ENCODE measurements around the gene PLVAP. TPM values are rescaled to one million over a fixed set of nuclear protein-coding genes. Genes with fewer than 3 reads are reported as not detected.

Gene PLVAP
- total and polyA plus RNA-seq, 9 of the 15 experiments (the other 6 are each of a cell fraction or from before 2014, with no cell fraction given) = 0.09 to 0.84 (median 0.51) TPM; not detected in 4

GRCh38 chr19:17419154-17419620 lies 42.0 kb upstream of the PLVAP start:
- ChIA-PET CTCF (ENCODE audit: low intra/inter-chr PET ratio) (interaction anchor here (0.6 kb wide), 1 partner anchor 93 kb away, joined by 3 read pairs; no protein-coding TSS in a partner anchor), POLR2A (interaction anchor here (0.6 to 2.1 kb wide), 14 partner anchors 9 to 441 kb away, joined by 3 to 20 read pairs (median 3); partner anchors contain the start of genes BST2, PGLS and TMEM221)
- Histone ChIP-seq H3K9me1 (ENCODE audit: control insufficient read depth, insufficient read depth, low read length) (no peaks in the 10 kb centered on the region), H3K79me2 (ENCODE audit: control insufficient read depth, insufficient read depth, low read length) (peaks cover 6% of the 10 kb centered on the region; the same call in 2 of the 3 replicates), H3K9me3 (replicated peaks; ENCODE audit: control insufficient read depth, insufficient read depth, low read depth, low read length) (no peaks in the 10 kb centered on the region), H3K4me2 (ENCODE audit: insufficient read depth, low read length) (peak overlapping the region; percentile 83), H3K9ac (ENCODE audit: insufficient read depth in 1 of 2, low read depth in 2 of 2, low read length in 2 of 2) (peak overlapping the region; percentile 74 to 88), H3K4me3 (peak overlapping the region; percentile 47), H2AFZ (ENCODE audit: low read depth, low read length) (peak overlapping the region; percentile 84), H3K36me3 (ENCODE audit: control insufficient read depth, insufficient read depth, low read length) (peaks cover 10% of the 10 kb centered on the region; the same call in 1 of the 3 replicates), H3K27me3 (ENCODE audit: control insufficient read depth in 2 of 2, insufficient read depth in 2 of 2, low read length in 2 of 2) (no peaks in the 10 kb centered on the region), H4K20me1 (replicated peaks; ENCODE audit: control insufficient read depth, insufficient read depth, low read length) (no peaks in the 10 kb centered on the region), H3K27ac (ENCODE audit: extremely low read depth, low read depth, low read length) (peak overlapping the region; percentile 72), H3K4me1 (replicated peaks in 1 of 2; ENCODE audit: control insufficient read depth in 2 of 2, insufficient read depth in 2 of 2, low read length in 2 of 2) (peaks cover 7 to 20% of the 10 kb centered on the region in 2 experiments; a peak in 3 of 5 replicates)
- 2% methylated on average over 8 of the region's 8 CpGs for WGBS (ENCODE audit: insufficient coverage, low coverage, missing lambda C conversion rate)
- ATAC-seq = no peak; the same call in 2 of the 3 replicates
- TSS peak; percentile 99 for BruUV-seq (replicated peaks)
- in situ Hi-C loops (cut with MboI) = no loop called here
- intact Hi-C loops (cut with micrococcal nuclease) = loop anchor here (1.0 to 2.0 kb wide), 2 partner anchors 14 to 24 kb away; partner anchors contain the start of genes BST2 and CCDC194
- no peak for FAIRE-seq
- peak in 1 of 4 experiments; percentile 30 for DNase-seq (ENCODE audit: extremely low read depth in 1 of 4, low spot score in 3 of 4)
- TF ChIP-seq, protein P1, sequence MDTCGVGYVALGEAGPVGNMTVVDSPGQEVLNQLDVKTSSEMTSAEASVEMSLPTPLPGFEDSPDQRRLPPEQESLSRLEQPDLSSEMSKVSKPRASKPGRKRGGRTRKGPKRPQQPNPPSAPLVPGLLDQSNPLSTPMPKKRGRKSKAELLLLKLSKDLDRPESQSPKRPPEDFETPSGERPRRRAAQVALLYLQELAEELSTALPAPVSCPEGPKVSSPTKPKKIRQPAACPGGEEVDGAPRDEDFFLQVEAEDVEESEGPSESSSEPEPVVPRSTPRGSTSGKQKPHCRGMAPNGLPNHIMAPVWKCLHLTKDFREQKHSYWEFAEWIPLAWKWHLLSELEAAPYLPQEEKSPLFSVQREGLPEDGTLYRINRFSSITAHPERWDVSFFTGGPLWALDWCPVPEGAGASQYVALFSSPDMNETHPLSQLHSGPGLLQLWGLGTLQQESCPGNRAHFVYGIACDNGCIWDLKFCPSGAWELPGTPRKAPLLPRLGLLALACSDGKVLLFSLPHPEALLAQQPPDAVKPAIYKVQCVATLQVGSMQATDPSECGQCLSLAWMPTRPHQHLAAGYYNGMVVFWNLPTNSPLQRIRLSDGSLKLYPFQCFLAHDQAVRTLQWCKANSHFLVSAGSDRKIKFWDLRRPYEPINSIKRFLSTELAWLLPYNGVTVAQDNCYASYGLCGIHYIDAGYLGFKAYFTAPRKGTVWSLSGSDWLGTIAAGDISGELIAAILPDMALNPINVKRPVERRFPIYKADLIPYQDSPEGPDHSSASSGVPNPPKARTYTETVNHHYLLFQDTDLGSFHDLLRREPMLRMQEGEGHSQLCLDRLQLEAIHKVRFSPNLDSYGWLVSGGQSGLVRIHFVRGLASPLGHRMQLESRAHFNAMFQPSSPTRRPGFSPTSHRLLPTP (IDR thresholded peaks at IDR 0.05; ENCODE audit: borderline replicate concordance, extremely low read depth, insufficient read length) = peak; percentile 79
- 0 out of 2 replicates have a peak, but pooled peaks have one; percentile 8 for TF ChIP-seq CTBP1 (IDR thresholded peaks at IDR 0.05; ENCODE audit: borderline replicate concordance)
- 0 out of 4 replicates have a peak, but pooled peaks of 1 of the 2 experiments have one; percentile 16 for TF ChIP-seq HDAC1 (IDR thresholded peaks at IDR 0.05)
- TF ChIP-seq BCOR (IDR thresholded peaks at IDR 0.05) = 0 out of 2 replicates have a peak, but pooled peaks have one; percentile 66
- no peak for TF ChIP-seq ZNF239 (CRISPR knock-in tag; IDR thresholded peaks at IDR 0.05)
- TF ChIP-seq RAD21 (CRISPR knock-in tag; conservative IDR thresholded peaks at IDR 0.05 in 1 of 2, IDR thresholded peaks at IDR 0.05 in 1 of 2) = 0 out of 4 replicates have a peak, but pooled peaks of 1 of the 2 experiments have one; percentile 4
- TF ChIP-seq GABPA (tag; conservative IDR thresholded peaks at IDR 0.05; ENCODE audit: low read depth) = 0 out of 2 replicates have a peak, but pooled peaks have one; percentile 66
- TF ChIP-seq, protein P2, sequence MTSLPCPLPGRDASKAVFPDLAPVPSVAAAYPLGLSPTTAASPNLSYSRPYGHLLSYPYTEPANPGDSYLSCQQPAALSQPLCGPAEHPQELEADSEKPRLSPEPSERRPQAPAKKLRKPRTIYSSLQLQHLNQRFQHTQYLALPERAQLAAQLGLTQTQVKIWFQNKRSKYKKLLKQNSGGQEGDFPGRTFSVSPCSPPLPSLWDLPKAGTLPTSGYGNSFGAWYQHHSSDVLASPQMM (CRISPR knock-in tag; IDR thresholded peaks at IDR 0.05) = no peak
- TF ChIP-seq SAP30 (IDR thresholded peaks at IDR 0.05; ENCODE audit: borderline replicate concordance, insufficient read depth, low read depth, low read length, poor library complexity, severe bottlenecking) = peak; percentile 40
- no peak for TF ChIP-seq ZNF512 (tag; IDR thresholded peaks at IDR 0.05)
- 0 out of 2 replicates have a peak, but pooled peaks have one; percentile 22 for TF ChIP-seq PML (IDR thresholded peaks at IDR 0.05; ENCODE audit: low read length)
- no peak for TF ChIP-seq HLTF (IDR thresholded peaks at IDR 0.05)
- 0 out of 2 replicates have a peak, but pooled peaks have one; percentile 12 for TF ChIP-seq ARID1B (IDR thresholded peaks at IDR 0.05)
- TF ChIP-seq NKRF (IDR thresholded peaks at IDR 0.05; ENCODE audit: borderline replicate concordance) = 0 out of 2 replicates have a peak, but pooled peaks have one; percentile 26

All from K562 (cell line).